NB4 (cell line): ENCODE results near the gene KSR2.

Experiments used
- CTCF ChIP-seq: IDR thresholded peaks from one replicate; pipeline ENCODE4 v1.5.1; 2012; ENCODE audit warnings: low read depth, low read length
- MAX ChIP-seq: IDR thresholded peaks from 2 replicates; pipeline ENCODE4 v1.6.1; 2011; ENCODE audit warnings: low read depth, low read length
- MYC ChIP-seq: IDR thresholded peaks from 2 replicates; pipeline ENCODE4 v1.6.1; 2011; ENCODE audit warnings: low read depth, low read length
- POLR2A ChIP-seq: IDR thresholded peaks from 2 replicates; pipeline ENCODE4 v1.6.1; 2011; ENCODE audit warnings: mild to moderate bottlenecking; ENCODE audit not compliant: insufficient read length; ENCODE audit errors: extremely low read depth

GRCh38 chr12:117508468-117508867 is 460.3 kb downstream of the KSR2 start:
- TF ChIP-seq POLR2A (no peak), CTCF (no peak), MAX (no peak), MYC (no peak)
